Neuron (in vitro differentiated cells): ENCODE data around the gene HENMT1.

Experiments used
- H2AFZ ChIP-seq: one replicate; pipeline ENCODE4 v1.6.1; 2013; ENCODE audit warnings: low read depth, mild to moderate bottlenecking, inconsistent platforms, low read length, moderate library complexity
- H3K27me3 ChIP-seq: one replicate; pipeline ENCODE4 v1.6.1; 2013; ENCODE audit warnings: low read length; ENCODE audit not compliant: insufficient read depth
- H3K36me3 ChIP-seq: one replicate; pipeline ENCODE4 v1.6.1; 2013; ENCODE audit warnings: low read length; ENCODE audit not compliant: insufficient read depth
- H3K4me1 ChIP-seq: one replicate; pipeline ENCODE4 v1.6.1; 2013; ENCODE audit warnings: low read length; ENCODE audit not compliant: insufficient read depth
- H3K4me3 ChIP-seq: 2 replicates; pipeline ENCODE4 v1.5.1; 2013; ENCODE audit warnings: mild to moderate bottlenecking, low read length, moderate library complexity
- H3K9me3 ChIP-seq: one replicate; pipeline ENCODE4 v1.6.1; 2013; ENCODE audit warnings: low read length

Gene HENMT1

DNA sequence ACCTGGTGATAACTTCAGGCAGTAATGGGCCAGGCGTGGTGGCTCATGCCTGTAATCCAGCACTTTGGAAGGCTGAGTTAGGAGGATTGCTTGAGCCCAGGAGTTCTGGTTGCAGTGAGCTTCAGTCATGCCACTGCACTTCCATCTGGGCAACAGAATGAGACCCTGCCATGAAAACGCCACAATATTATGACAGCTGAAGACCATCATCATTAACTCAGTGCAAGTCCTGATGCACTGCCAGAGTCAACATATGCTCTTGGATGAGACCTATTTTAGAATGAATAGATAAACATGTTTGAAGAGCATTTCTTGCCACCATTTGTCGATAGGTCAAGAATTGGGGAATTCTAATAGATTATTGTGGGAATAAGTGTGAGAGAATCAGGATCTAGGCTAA is 26.4 kb downstream of the HENMT1 start:
- Histone ChIP-seq H3K4me3 (no peak overlapping the region), H3K27me3 (no peaks in the 10 kb centered on the region), H3K9me3 (no peaks in the 10 kb centered on the region), H2AFZ (no peak overlapping the region), H3K4me1 (no peaks in the 10 kb centered on the region), H3K36me3 (peaks cover 20% of the 10 kb centered on the region)

DNA sequence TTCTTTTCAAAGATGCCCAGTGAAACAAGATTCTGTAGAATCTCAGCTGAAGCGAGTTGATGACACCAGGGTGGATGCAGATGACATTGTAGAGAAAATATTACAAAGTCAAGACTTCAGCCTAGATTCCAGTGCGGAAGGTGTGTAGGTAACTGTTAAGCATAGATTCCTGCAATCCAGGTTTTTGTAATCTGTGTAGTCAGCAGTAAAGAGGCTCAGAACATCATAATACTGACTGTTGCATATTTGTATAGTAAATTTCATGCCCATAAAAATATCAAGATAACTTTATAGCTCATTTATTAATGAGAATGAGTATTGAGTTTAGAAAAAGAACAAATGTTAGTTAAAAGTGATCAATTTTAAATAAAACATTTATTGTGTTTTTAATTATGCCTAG is 32.2 kb downstream of the HENMT1 start:
- H3K27me3 ChIP-seq, result no peaks in the 10 kb centered on the region
- H3K9me3 ChIP-seq, result no peaks in the 10 kb centered on the region
- H3K36me3 ChIP-seq, result peaks cover 12% of the 10 kb centered on the region
- H3K4me3 ChIP-seq, result no peak overlapping the region
- no peak overlapping the region for H2AFZ ChIP-seq
- H3K4me1 ChIP-seq, result no peaks in the 10 kb centered on the region

DNA sequence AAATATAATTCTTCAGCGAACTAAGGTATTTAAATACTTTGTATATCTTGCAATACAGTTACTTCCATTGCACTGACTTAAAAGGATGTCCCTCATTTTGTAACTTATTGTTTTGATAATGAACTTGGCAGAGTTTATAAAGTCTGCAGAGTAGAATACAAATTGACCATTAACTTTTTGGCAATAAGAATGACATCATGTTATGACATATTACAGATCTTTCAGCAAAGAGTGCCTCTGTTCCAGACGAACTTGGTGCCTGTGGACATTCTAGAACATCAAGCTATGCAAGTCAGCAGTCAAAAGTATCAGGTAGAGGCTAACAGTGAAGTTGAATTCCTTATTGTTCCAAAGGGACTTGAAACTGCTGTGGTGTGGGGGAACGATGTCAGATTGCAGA is 32.9 kb downstream of the HENMT1 start:
- H3K27me3 ChIP-seq, result no peaks in the 10 kb centered on the region
- H3K4me1 ChIP-seq, result no peaks in the 10 kb centered on the region
- no peaks in the 10 kb centered on the region for H3K9me3 ChIP-seq
- no peak overlapping the region for H3K4me3 ChIP-seq
- peaks cover 12% of the 10 kb centered on the region for H3K36me3 ChIP-seq
- no peak overlapping the region for H2AFZ ChIP-seq

DNA sequence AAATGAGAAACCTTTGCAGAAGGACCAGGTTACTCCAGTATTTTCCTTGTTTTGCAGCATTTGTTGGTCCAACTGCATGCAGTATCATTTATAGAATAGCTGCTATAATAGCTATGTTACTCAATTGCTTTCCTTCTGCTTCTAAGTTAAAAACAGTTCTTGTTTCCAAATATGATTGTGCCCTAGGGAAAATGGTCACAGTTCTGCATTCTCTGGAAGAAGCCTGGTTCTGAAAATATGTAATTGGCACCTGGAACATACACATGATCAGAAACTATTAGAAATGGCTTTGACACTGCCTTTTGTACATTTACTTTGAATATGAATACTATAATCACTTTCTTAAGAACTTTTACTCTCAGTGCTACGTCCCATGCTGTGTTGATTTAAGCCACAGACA is 33.6 kb downstream of the HENMT1 start:
- Histone ChIP-seq H3K9me3 (no peaks in the 10 kb centered on the region), H3K4me1 (no peaks in the 10 kb centered on the region), H2AFZ (no peak overlapping the region), H3K27me3 (no peaks in the 10 kb centered on the region), H3K36me3 (peaks cover 12% of the 10 kb centered on the region), H3K4me3 (no peak overlapping the region)

DNA sequence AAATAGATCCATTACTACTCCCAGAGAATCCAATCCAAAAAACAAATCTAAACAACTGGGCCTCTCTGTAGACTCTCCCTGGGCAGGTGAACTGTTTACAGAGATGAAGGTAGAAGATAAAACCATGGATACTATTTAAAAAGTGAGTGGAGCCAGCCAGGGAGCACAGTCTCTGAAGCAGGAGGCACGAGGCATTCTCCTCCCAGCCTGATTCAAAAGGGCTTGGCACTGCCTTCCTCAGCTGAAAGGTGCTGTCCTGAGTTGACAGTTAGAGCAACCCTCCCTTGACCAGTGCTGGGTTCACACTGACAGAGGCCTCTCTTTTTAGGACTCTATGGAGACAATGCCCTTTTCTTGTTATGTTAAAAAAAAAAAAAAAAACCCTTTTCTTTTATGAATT is 36.8 kb downstream of the HENMT1 start:
- Histone ChIP-seq H2AFZ (no peak overlapping the region), H3K4me1 (no peaks in the 10 kb centered on the region), H3K9me3 (no peaks in the 10 kb centered on the region), H3K36me3 (peaks cover 3% of the 10 kb centered on the region), H3K27me3 (no peaks in the 10 kb centered on the region), H3K4me3 (no peak overlapping the region)

DNA sequence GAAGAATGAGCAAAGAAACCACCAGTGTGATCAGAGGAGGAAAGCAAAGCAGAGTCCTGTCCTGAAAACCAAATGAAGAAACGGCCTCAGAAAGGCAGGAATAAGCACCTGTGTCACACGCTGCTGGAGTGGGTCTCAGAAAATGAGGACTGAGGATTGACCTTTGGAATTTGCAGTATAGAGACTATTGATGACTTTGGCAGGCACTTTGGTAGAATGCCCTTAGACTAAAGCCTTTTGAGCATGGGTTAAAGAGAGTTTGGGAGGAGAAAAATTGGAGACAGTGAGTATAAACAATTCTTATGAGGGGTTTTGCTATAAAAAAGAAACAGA is 43.2 kb downstream of the HENMT1 start:
- no peaks in the 10 kb centered on the region for H3K27me3 ChIP-seq
- H3K4me1 ChIP-seq, result no peaks in the 10 kb centered on the region
- no peak overlapping the region for H2AFZ ChIP-seq
- no peaks in the 10 kb centered on the region for H3K9me3 ChIP-seq
- H3K4me3 ChIP-seq, result no peak overlapping the region
- H3K36me3 ChIP-seq, result peaks cover 11% of the 10 kb centered on the region

DNA sequence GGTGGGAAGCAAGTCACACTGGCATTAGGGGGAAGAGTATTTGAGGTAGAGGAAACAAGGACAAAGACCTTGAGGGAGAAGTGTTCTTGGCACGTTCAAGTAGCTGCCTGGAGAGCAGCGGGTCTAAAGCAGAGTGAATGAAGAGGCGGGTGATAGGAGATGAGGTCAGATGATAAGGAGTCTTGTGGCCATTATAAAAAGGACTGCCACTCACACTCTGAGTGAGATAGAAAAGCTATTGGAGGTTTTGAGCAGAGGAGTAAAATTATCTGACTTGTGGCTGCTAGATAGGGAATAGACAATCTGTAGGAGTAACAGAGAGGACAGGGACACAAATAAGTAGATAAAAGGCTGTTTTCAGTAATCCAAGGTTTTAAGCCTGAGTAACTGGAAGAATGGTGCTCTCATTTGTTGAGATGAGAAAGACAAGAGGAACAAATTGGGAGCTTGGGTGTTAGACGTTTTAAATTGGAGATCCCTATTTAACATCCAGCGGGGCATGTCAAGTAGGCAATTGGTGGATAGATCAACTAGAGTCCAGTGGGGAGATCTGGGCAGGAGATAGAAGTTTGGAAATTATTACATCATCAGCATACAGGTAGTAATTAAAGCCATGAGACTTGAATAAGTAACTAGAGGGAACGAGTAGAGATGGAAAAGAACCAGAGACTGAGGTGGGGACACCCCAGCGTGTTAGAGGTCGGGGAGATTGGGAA is 43.7 kb downstream of the HENMT1 start:
- H3K9me3 ChIP-seq, result no peaks in the 10 kb centered on the region
- no peak overlapping the region for H2AFZ ChIP-seq
- no peak overlapping the region for H3K4me3 ChIP-seq
- H3K27me3 ChIP-seq, result no peaks in the 10 kb centered on the region
- no peaks in the 10 kb centered on the region for H3K4me1 ChIP-seq
- peaks cover 14% of the 10 kb centered on the region for H3K36me3 ChIP-seq

DNA sequence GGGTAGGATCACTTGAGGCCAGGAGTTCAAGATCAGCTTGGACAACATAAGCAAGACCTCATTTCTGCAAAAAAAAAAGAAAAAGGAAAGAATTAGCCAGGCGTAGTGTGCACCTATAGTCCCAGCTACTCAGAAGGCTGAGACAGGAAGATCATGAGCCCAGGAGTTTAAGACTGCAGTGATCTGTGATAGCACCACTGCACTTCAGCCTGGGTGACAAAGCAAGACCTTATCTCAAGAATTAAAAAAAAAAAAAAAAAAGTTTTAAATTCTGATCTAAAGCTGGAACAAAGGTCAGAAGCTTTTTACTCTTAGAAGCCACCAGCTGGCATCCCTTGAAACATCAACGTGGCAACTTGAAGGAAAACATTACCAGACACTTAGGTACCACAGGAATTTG is 45.3 kb downstream of the HENMT1 start:
- H3K4me1 ChIP-seq, result no peaks in the 10 kb centered on the region
- peaks cover 17% of the 10 kb centered on the region for H3K36me3 ChIP-seq
- H3K27me3 ChIP-seq, result no peaks in the 10 kb centered on the region
- H3K9me3 ChIP-seq, result no peaks in the 10 kb centered on the region
- H3K4me3 ChIP-seq, result no peak overlapping the region
- no peak overlapping the region for H2AFZ ChIP-seq

DNA sequence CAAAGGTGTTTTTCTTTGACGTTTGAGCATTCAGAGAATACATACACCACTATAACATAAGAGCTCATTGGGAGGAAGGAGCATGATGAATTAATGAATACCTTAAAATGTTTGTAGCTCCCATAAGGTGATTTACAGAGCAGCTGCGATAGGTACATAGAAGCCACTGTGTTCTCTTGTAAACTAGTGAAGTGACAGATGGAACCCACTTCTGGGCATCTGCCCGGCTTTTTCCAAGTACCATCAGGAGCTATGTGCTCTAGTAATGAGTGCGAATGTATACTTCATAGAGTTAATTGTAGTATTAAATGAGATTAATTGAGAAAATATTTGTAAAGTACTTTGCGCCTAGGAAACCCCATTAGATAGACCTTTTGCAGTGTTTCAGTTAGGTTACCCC is 48.4 kb downstream of the HENMT1 start:
- H3K36me3 ChIP-seq, result peaks cover 16% of the 10 kb centered on the region

DNA sequence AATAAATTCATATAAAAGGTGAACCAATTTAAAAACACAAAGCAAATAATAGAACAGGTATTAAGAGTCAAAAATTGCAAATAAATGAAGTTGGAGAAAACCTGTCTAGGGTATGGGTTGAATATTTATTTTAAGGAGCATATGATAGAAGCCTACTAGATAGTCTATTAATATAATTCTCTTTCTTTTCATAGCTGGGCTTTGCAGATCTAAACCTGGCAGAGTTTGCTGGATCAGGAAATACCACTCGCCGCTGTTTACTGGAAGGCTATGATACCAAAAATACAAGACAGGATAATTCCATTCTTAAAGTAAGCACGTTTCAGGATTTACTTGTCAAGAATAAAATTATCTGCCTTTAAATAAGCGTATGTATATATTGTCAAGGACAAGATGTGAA is 48.9 kb downstream of the HENMT1 start:
- H3K36me3 ChIP-seq, result peaks cover 14% of the 10 kb centered on the region
- H3K9me3 ChIP-seq, result no peaks in the 10 kb centered on the region
- H3K4me1 ChIP-seq, result peaks cover 3% of the 10 kb centered on the region
- H3K27me3 ChIP-seq, result no peaks in the 10 kb centered on the region
- H2AFZ ChIP-seq, result no peak overlapping the region
- H3K4me3 ChIP-seq, result no peak overlapping the region

More for the DNA sequence above, 48.4 kb downstream of the HENMT1 start:
- Histone ChIP-seq H3K4me3 (no peak overlapping the region), H3K27me3 (no peaks in the 10 kb centered on the region), H2AFZ (no peak overlapping the region), H3K4me1 (peaks cover 3% of the 10 kb centered on the region), H3K9me3 (no peaks in the 10 kb centered on the region)

DNA sequence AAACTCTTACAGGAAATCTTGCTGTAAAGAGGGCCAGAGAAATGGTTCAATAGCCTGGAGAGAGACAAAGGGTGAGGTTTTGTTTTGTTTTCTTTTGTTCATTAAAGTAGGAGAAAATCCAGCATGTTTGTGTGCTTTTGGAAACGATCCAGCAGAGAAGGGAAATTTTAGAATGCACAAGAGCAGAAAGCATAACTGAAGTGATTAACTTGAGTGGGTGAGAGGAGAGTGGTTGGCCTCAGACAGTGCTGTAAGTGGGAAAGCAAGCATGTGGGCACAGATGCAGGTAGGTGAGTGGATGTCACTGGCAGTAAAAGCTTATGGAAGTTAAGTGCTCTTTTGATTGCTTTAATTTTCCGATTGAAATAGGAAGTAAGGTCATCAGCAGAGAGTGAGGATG is 50.8 kb downstream of the HENMT1 start:
- H2AFZ ChIP-seq, result no peak overlapping the region
- H3K27me3 ChIP-seq, result no peaks in the 10 kb centered on the region
- H3K4me1 ChIP-seq, result peaks cover 3% of the 10 kb centered on the region
- peaks cover 11% of the 10 kb centered on the region for H3K36me3 ChIP-seq
- H3K4me3 ChIP-seq, result no peak overlapping the region
- no peaks in the 10 kb centered on the region for H3K9me3 ChIP-seq

DNA sequence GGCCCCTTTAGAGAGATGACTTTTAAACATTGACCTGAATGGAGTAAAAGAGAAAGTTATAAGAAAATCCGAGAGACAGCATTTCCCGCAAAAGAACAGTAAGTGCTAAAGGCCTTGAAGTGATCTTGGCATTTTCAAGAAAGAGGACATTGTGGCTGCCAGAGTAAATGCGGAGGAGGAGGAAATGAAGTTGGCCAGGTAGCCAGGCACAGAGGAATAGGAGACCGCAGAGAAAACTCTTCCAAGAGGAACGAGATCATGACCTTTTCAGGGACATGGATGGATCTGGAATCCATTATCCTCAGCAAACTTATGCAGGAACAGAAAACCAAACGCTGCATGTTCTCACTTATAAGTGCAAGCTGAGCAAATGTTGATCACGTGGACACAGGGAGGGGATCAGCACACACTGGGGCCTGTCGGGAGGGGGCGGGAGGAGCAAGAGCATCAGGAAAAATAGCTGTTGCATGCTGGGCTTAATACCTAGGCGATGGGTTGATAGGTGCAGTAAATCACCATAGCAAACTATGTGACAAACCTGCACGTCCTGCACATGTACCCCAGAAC is 51.3 kb downstream of the HENMT1 start:
- H3K36me3 ChIP-seq, result peaks cover 11% of the 10 kb centered on the region
- no peak overlapping the region for H3K4me3 ChIP-seq
- no peak overlapping the region for H2AFZ ChIP-seq
- H3K27me3 ChIP-seq, result no peaks in the 10 kb centered on the region
- no peaks in the 10 kb centered on the region for H3K9me3 ChIP-seq
- H3K4me1 ChIP-seq, result peaks cover 3% of the 10 kb centered on the region

DNA sequence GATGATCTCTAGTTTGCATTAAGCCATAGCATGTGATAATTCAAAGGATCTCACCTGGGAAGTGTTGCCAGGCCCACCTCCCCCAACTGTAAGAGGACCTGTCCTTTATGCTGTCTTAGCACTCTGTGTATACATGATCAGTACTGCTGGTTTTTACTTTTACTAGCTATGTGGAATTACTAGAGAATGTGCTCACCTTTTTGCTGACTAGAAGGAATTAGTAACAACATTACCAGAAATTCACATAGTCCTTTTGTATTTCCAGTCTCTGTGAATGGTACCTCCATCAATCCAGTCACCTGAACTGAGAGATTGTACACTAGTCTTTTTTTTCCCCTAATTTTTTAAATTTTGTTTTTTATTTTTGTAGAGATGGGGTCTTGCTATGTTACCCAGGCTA is 54.4 kb downstream of the HENMT1 start:
- no peak overlapping the region for H2AFZ ChIP-seq
- no peak overlapping the region for H3K4me3 ChIP-seq
- no peaks in the 10 kb centered on the region for H3K27me3 ChIP-seq
- no peaks in the 10 kb centered on the region for H3K9me3 ChIP-seq
- peaks cover 8% of the 10 kb centered on the region for H3K36me3 ChIP-seq
- peaks cover 3% of the 10 kb centered on the region for H3K4me1 ChIP-seq

DNA sequence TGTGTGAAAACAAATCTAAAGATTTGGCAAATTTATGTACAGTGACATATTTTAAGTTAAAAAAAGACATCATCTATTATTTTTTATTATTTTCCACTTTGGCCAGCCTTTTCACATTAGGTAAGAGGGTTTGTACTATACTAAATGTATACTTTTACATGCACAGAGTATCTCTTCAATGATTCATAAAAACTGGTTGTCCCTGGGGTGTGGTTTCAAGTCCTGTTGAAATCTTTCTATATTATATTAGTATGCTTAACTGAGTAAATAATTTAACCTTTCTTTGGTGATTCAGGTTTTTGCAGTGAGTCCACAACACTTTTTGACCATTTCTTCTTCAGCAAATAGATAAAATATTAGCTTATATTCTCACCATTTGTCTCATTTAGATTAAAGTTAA is 55.3 kb downstream of the HENMT1 start:
- H3K4me1 ChIP-seq, result peaks cover 3% of the 10 kb centered on the region
- no peak overlapping the region for H2AFZ ChIP-seq
- no peak overlapping the region for H3K4me3 ChIP-seq
- H3K27me3 ChIP-seq, result no peaks in the 10 kb centered on the region
- H3K36me3 ChIP-seq, result peaks cover 8% of the 10 kb centered on the region
- H3K9me3 ChIP-seq, result no peaks in the 10 kb centered on the region
